K562 (cell line): Measurements from ENCODE around the gene MILR1.

Experiments used
- FOSL1 ChIP-seq: fragments of 200-800 bp; sonication (Bioruptor generic); conservative IDR thresholded peaks from 2 replicates; pipeline ENCODE4 v1.6.1; 2016; ENCODE audit warnings: missing genetic modification characterization, missing compliant biosample characterization
- FOXK2 ChIP-seq, 2 experiments: fragments of 450-650 bp; IDR thresholded peaks in 1 of 2; conservative IDR thresholded peaks in 1 of 2; 2 replicates each; pipeline ENCODE4 v1.6.1; 2016; ENCODE audit warnings: low read depth in 2 of 2, mild to moderate bottlenecking in 1 of 2
- HNRNPUL1 ChIP-seq: fragments of 200-400 bp; formaldehyde crosslinking; IDR thresholded peaks from 2 replicates; pipeline ENCODE4 v1.6.1; 2017; ENCODE audit warnings: low read length
- MAZ ChIP-seq, 2 experiments: fragments of 450-650 bp in 1 of 2; sonication (generic) in 1 of 2; formaldehyde crosslinking; IDR thresholded peaks in 1 of 2; conservative IDR thresholded peaks in 1 of 2; 2 replicates each; pipeline versions ENCODE4 v1.4.0 to v1.5.0; 2020; ENCODE audit warnings: mild to moderate bottlenecking in 1 of 2, missing genetic modification reagents in 1 of 2
- POLR2A ChIP-seq: fragments of 450-650 bp; conservative IDR thresholded peaks from 2 replicates; pipeline ENCODE4 v1.6.1; 2016
- POLR2AphosphoS5 ChIP-seq: IDR thresholded peaks from 2 replicates; pipeline ENCODE4 v1.6.1; 2011; ENCODE audit warnings: mild to moderate bottlenecking, low read depth, low read length, moderate library complexity; ENCODE audit not compliant: control insufficient read depth, insufficient read depth
- RBM34 ChIP-seq: fragments of 200-400 bp; formaldehyde crosslinking; IDR thresholded peaks from 2 replicates; pipeline ENCODE4 v1.6.1; 2018; ENCODE audit warnings: low read length, borderline replicate concordance; ENCODE audit not compliant: insufficient read depth
- ZFP36 ChIP-seq: fragments of 150-350 bp; IDR thresholded peaks from 2 replicates; pipeline ENCODE4 v1.6.1; 2018; ENCODE audit warnings: low read length, low read depth; ENCODE audit not compliant: partially characterized antibody
- ZNF778 ChIP-seq: fragments of 450-650 bp; formaldehyde crosslinking; IDR thresholded peaks from 2 replicates; pipeline ENCODE4 v1.4.0; 2020; ENCODE audit warnings: mild to moderate bottlenecking, moderate library complexity
- TF ChIP-seq, protein P1 (sequence below): sonication (generic); formaldehyde crosslinking; IDR thresholded peaks from 2 replicates; pipeline ENCODE4 v1.8.0; 2022; ENCODE audit warnings: mild to moderate bottlenecking, low read depth, missing genetic modification reagents
- TF ChIP-seq, protein P2 (sequence below): fragments of 250-450 bp; sonication (Bioruptor Pico); IDR thresholded peaks from 2 replicates; pipeline ENCODE4 v1.5.0; 2020; ENCODE audit warnings: mild to moderate bottlenecking
- TF ChIP-seq, protein P3 (sequence below): sonication (generic); formaldehyde crosslinking; IDR thresholded peaks from 2 replicates; pipeline ENCODE4 v1.8.1; 2022; ENCODE audit warnings: missing genetic modification reagents
- TF ChIP-seq, protein P4 (sequence below): sonication (generic); formaldehyde crosslinking; IDR thresholded peaks from 2 replicates; pipeline ENCODE4 v1.8.0; 2022; ENCODE audit warnings: mild to moderate bottlenecking, missing genetic modification reagents
- TF ChIP-seq, protein P5 (sequence below), 3 experiments: IDR thresholded peaks in 2 of 3; conservative IDR thresholded peaks in 1 of 3; 2 replicates each; pipeline ENCODE4 v1.5.1; 2011 to 2012; ENCODE audit warnings: low read length in 3 of 3, mild to moderate bottlenecking in 3 of 3, control low read depth in 2 of 3, improper control_type of control experiment in 1 of 3, inconsistent platforms in 1 of 3, low read depth in 1 of 3, mixed read lengths in 1 of 3, moderate library complexity in 1 of 3; ENCODE audit not compliant: insufficient read depth in 2 of 3

DNA sequence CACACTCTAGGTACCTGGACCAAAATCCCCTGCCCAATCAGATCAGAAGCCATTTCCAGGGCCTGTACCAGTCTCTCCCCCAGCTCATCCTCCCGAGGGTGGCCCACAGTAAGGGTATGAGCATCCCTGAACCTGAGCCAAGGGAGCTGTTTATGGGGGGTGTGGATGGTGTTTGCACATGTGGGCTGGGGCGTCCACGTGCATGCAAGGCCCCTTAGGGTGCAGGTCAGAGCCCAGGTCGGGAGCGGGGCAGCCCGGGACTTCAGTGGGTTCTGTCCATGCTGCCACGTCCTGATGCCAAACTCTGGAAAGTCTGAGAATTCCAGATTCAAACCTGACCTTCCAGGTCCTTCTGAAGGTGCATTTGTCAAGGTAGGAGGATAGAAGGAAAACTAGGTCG lies 9.8 kb downstream of the MILR1 start:
- no peak for TF ChIP-seq FOSL1 (tag)
- TF ChIP-seq MAZ (CRISPR knock-in tag; conservative IDR thresholded peaks at IDR 0.05 in 1 of 2, IDR thresholded peaks at IDR 0.05 in 1 of 2), result no peak
- TF ChIP-seq, protein P1, sequence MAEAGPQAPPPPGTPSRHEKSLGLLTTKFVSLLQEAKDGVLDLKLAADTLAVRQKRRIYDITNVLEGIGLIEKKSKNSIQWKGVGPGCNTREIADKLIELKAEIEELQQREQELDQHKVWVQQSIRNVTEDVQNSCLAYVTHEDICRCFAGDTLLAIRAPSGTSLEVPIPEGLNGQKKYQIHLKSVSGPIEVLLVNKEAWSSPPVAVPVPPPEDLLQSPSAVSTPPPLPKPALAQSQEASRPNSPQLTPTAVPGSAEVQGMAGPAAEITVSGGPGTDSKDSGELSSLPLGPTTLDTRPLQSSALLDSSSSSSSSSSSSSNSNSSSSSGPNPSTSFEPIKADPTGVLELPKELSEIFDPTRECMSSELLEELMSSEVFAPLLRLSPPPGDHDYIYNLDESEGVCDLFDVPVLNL, result no peak
- TF ChIP-seq FOXK2 (conservative IDR thresholded peaks at IDR 0.05 in 1 of 2, IDR thresholded peaks at IDR 0.05 in 1 of 2; ENCODE audit: low read depth in 2 of 2), result no peak
- TF ChIP-seq POLR2AphosphoS5, result no peak
- no peak for TF ChIP-seq ZNF778 (CRISPR knock-in tag)
- TF ChIP-seq, protein P2, sequence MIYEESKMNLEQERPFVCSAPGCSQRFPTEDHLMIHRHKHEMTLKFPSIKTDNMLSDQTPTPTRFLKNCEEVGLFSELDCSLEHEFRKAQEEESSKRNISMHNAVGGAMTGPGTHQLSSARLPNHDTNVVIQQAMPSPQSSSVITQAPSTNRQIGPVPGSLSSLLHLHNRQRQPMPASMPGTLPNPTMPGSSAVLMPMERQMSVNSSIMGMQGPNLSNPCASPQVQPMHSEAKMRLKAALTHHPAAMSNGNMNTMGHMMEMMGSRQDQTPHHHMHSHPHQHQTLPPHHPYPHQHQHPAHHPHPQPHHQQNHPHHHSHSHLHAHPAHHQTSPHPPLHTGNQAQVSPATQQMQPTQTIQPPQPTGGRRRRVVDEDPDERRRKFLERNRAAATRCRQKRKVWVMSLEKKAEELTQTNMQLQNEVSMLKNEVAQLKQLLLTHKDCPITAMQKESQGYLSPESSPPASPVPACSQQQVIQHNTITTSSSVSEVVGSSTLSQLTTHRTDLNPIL, result no peak
- TF ChIP-seq RBM34, result no peak
- TF ChIP-seq, protein P3, sequence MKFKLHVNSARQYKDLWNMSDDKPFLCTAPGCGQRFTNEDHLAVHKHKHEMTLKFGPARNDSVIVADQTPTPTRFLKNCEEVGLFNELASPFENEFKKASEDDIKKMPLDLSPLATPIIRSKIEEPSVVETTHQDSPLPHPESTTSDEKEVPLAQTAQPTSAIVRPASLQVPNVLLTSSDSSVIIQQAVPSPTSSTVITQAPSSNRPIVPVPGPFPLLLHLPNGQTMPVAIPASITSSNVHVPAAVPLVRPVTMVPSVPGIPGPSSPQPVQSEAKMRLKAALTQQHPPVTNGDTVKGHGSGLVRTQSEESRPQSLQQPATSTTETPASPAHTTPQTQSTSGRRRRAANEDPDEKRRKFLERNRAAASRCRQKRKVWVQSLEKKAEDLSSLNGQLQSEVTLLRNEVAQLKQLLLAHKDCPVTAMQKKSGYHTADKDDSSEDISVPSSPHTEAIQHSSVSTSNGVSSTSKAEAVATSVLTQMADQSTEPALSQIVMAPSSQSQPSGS (CRISPR knock-in tag), result no peak
- no peak for TF ChIP-seq HNRNPUL1
- TF ChIP-seq ZFP36, result no peak
- TF ChIP-seq POLR2A, result no peak
- TF ChIP-seq, protein P4, sequence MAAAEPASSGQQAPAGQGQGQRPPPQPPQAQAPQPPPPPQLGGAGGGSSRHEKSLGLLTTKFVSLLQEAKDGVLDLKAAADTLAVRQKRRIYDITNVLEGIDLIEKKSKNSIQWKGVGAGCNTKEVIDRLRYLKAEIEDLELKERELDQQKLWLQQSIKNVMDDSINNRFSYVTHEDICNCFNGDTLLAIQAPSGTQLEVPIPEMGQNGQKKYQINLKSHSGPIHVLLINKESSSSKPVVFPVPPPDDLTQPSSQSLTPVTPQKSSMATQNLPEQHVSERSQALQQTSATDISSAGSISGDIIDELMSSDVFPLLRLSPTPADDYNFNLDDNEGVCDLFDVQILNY (CRISPR knock-in tag), result no peak
- TF ChIP-seq, protein P5, sequence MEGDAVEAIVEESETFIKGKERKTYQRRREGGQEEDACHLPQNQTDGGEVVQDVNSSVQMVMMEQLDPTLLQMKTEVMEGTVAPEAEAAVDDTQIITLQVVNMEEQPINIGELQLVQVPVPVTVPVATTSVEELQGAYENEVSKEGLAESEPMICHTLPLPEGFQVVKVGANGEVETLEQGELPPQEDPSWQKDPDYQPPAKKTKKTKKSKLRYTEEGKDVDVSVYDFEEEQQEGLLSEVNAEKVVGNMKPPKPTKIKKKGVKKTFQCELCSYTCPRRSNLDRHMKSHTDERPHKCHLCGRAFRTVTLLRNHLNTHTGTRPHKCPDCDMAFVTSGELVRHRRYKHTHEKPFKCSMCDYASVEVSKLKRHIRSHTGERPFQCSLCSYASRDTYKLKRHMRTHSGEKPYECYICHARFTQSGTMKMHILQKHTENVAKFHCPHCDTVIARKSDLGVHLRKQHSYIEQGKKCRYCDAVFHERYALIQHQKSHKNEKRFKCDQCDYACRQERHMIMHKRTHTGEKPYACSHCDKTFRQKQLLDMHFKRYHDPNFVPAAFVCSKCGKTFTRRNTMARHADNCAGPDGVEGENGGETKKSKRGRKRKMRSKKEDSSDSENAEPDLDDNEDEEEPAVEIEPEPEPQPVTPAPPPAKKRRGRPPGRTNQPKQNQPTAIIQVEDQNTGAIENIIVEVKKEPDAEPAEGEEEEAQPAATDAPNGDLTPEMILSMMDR (IDR thresholded peaks at IDR 0.05 in 2 of 3, conservative IDR thresholded peaks at IDR 0.05 in 1 of 3; ENCODE audit: insufficient read depth in 2 of 3, low read depth in 1 of 3, low read length in 3 of 3), result no peak
